Measurements from ENCODE around the gene FRAT1. TPM values are rescaled to one million over a fixed set of nuclear protein-coding genes. Genes with fewer than 3 reads are reported as not detected.

The FRAT1 gene, protein sequence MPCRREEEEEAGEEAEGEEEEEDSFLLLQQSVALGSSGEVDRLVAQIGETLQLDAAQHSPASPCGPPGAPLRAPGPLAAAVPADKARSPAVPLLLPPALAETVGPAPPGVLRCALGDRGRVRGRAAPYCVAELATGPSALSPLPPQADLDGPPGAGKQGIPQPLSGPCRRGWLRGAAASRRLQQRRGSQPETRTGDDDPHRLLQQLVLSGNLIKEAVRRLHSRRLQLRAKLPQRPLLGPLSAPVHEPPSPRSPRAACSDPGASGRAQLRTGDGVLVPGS
- total RNA-seq (2012; rRNA removed) (0.54 and 0.83 TPM in 2 replicates), polyA plus RNA-seq (2012; rRNA removed) (0.89 and 0.92 TPM in 2 replicates), Bru-seq, nascent RNA (percentile 34 among the genes with signal in this experiment), BruChase-seq, experiment 1, labeled RNA remaining after a 6-hour chase (percentile 41 among the genes with signal in this experiment), BruChase-seq, experiment 2, labeled RNA remaining after a 2-hour chase (percentile 47 among the genes with signal in this experiment)
- 0.91 and 1.3 TPM in 2 replicates for polyA plus RNA-seq (2012; cell fraction: cytosol; rRNA removed)
- polyA plus RNA-seq (2012; cell fraction: nucleus; rRNA removed; ENCODE audit: low replicate concordance) = 0.55 and 0.64 TPM in 2 replicates
- long read RNA-seq, transcript FRAT1-201 (1 exons, 2,649 nt) = major isoform, 10 of 10 reads
- long read RNA-seq, partial matches to known transcripts = 0 of 10 reads
- long read RNA-seq, other reads (novel, unspliced or antisense) = 0 of 10 reads

- dilution Hi-C loops (cut with HindIII; ENCODE audit: low sequenced_read_pairs, unreplicated experiment) = no loop called here
- peak within 1 kb of the TSS; percentile 99 for H2AFZ ChIP-seq (replicated peaks; ENCODE audit: low read length, poor library complexity)
- CTCF ChIA-PET = interaction anchor here (1.4 to 1.9 kb wide), 2 partner anchors 14 to 40 kb away, joined by 3 to 8 read pairs; no protein-coding TSS in a partner anchor
- H2BK20ac ChIP-seq (ENCODE audit: low read depth, low read length) = peak within 1 kb of the TSS; percentile 99
- peak within 1 kb of the TSS; percentile 98; the same call in 1 of the 3 replicates for H2BK15ac ChIP-seq (ENCODE audit: low read depth, low read length)
- peak within 1 kb of the TSS; percentile 98 for H3K23ac ChIP-seq (ENCODE audit: low read depth, low read length)
- H3K36me3 ChIP-seq (ENCODE audit: control insufficient read depth, insufficient read depth, low read length) = no peaks in the 10 kb centered on the region
- no peaks in the 10 kb centered on the region for H3K9me3 ChIP-seq (ENCODE audit: control insufficient read depth, insufficient read depth, low read length)
- H3K56ac ChIP-seq (ENCODE audit: extremely low read depth, insufficient read depth, low read length) = peak within 1 kb of the TSS; percentile 93
- H2BK120ac ChIP-seq (ENCODE audit: low read depth, low read length) = peak within 1 kb of the TSS; percentile 100
- peak within 1 kb of the TSS; percentile 100 for H3K9ac ChIP-seq (ENCODE audit: low read depth, low read length)
- peak; percentile 92 for ATAC-seq (ENCODE audit: low read depth)
- DNase-seq = peak; percentile 93
- intact Hi-C loops (cut with micrococcal nuclease) = loop anchor here (2.0 kb wide), 1 partner anchor 26 kb away; the partner anchor contains the start of gene ARHGAP19
- POLR2A ChIA-PET (ENCODE audit: unreplicated experiment) = no interaction called here
- H3K18ac ChIP-seq (ENCODE audit: low read depth, low read length) = peak within 1 kb of the TSS; percentile 99
- H4K8ac ChIP-seq (ENCODE audit: low read depth in 2 of 2, low read length in 2 of 2) = peak within 1 kb of the TSS; percentile 39 to 98
- H3K4ac ChIP-seq (ENCODE audit: low read depth, low read length) = peak within 1 kb of the TSS; percentile 98
- H3K9me1 ChIP-seq (ENCODE audit: insufficient read depth, low read length) = no peaks in the 10 kb centered on the region
- H3K79me1 ChIP-seq (ENCODE audit: low read depth in 1 of 2, low read length in 2 of 2) = peaks cover 7% of the 10 kb centered on the region in 2 experiments; a peak in 2 of 4 replicates
- H2AK5ac ChIP-seq (ENCODE audit: low read depth, low read length) = no peak within 1 kb of the TSS
- peak within 1 kb of the TSS; percentile 99 for H2BK5ac ChIP-seq (ENCODE audit: low read depth, low read length, poor library complexity, severe bottlenecking)
- H3K27me3 ChIP-seq (ENCODE audit: control insufficient read depth, insufficient read depth, low read length) = no peaks in the 10 kb centered on the region
- in situ Hi-C loops (cut with MboI; ENCODE audit: low sequenced_read_pairs) = no loop called here
- peak within 1 kb of the TSS; percentile 88 for H2AK9ac ChIP-seq (replicated peaks; ENCODE audit: low read depth, low read length, poor library complexity)
- H3K27ac ChIP-seq (ENCODE audit: insufficient read depth, low read length) = peak within 1 kb of the TSS; percentile 100
- H3K4me2 ChIP-seq (ENCODE audit: low read depth, low read length) = peak within 1 kb of the TSS; percentile 92
- H3K4me3 ChIP-seq (ENCODE audit: insufficient read depth, low read depth, low read length) = peak within 1 kb of the TSS; percentile 92
- H3K14ac ChIP-seq (replicated peaks; ENCODE audit: low read depth, low read length) = peak within 1 kb of the TSS; percentile 100
- WGBS, 2 experiments (ENCODE audit: extremely low coverage in 2 of 2, insufficient read length in 1 of 2) = 0% methylated on average over 5 of the region's 79 CpGs; no CpG with 5 or more reads in 1 of the 2 experiments
- H4K91ac ChIP-seq (ENCODE audit: insufficient read depth, low read depth, low read length) = peak within 1 kb of the TSS; percentile 99
- H3K4me1 ChIP-seq (ENCODE audit: control insufficient read depth, insufficient read depth, low read length) = peaks cover 8% of the 10 kb centered on the region; the same call in 1 of the 2 replicates
- BruUV-seq (replicated peaks) = no TSS peak
- no peaks in the 10 kb centered on the region for H4K20me1 ChIP-seq (ENCODE audit: insufficient read depth, low read length)
- peak within 1 kb of the TSS; percentile 98 for H4K5ac ChIP-seq (ENCODE audit: low read depth, low read length)
- TF ChIP-seq, protein P1, sequence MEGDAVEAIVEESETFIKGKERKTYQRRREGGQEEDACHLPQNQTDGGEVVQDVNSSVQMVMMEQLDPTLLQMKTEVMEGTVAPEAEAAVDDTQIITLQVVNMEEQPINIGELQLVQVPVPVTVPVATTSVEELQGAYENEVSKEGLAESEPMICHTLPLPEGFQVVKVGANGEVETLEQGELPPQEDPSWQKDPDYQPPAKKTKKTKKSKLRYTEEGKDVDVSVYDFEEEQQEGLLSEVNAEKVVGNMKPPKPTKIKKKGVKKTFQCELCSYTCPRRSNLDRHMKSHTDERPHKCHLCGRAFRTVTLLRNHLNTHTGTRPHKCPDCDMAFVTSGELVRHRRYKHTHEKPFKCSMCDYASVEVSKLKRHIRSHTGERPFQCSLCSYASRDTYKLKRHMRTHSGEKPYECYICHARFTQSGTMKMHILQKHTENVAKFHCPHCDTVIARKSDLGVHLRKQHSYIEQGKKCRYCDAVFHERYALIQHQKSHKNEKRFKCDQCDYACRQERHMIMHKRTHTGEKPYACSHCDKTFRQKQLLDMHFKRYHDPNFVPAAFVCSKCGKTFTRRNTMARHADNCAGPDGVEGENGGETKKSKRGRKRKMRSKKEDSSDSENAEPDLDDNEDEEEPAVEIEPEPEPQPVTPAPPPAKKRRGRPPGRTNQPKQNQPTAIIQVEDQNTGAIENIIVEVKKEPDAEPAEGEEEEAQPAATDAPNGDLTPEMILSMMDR (conservative IDR thresholded peaks at IDR 0.05; ENCODE audit: low read depth, low read length) = no peak
- TF ChIP-seq USF2 (IDR thresholded peaks at IDR 0.05; ENCODE audit: low read depth, low read length) (no peak), MAZ (IDR thresholded peaks at IDR 0.05; ENCODE audit: borderline replicate concordance, low read depth, low read length) (peak; percentile 13; the same call in 1 of the 2 replicates), SMC3 (IDR thresholded peaks at IDR 0.05; ENCODE audit: low read depth, low read length) (no peak), CHD1 (IDR thresholded peaks at IDR 0.05; ENCODE audit: low read depth, low read length) (peak; percentile 96; the same call in 1 of the 2 replicates), MXI1 (IDR thresholded peaks at IDR 0.05; ENCODE audit: borderline replicate concordance, low read depth, low read length) (no peak), POLR2A (IDR thresholded peaks at IDR 0.05; ENCODE audit: low read depth, low read length) (peak; percentile 88), CEBPB (IDR thresholded peaks at IDR 0.05; ENCODE audit: low read depth, low read length) (no peak), RCOR1 (IDR thresholded peaks at IDR 0.05; ENCODE audit: insufficient replicate concordance, low read length) (no peak)
Observed at GRCh38 chr10:97318772-97319651, at the start of gene FRAT1. FRAT1 (plus strand) TSS chr10:97319271; CDS start chr10:97319454, 183 bp downstream.

All from IMR-90 (cell line).